GM19463 (cell line): ENCODE measurements around the gene GRK5.

Experiments
- ATAC-seq: cut with Tn5 transposase; IDR thresholded peaks from one replicate; pipeline ENCODE4 v1.9.1; 2021; ENCODE audit warnings: mild to moderate bottlenecking, moderate library complexity; ENCODE audit not compliant: unreplicated experiment

GRK5 gene

DNA sequence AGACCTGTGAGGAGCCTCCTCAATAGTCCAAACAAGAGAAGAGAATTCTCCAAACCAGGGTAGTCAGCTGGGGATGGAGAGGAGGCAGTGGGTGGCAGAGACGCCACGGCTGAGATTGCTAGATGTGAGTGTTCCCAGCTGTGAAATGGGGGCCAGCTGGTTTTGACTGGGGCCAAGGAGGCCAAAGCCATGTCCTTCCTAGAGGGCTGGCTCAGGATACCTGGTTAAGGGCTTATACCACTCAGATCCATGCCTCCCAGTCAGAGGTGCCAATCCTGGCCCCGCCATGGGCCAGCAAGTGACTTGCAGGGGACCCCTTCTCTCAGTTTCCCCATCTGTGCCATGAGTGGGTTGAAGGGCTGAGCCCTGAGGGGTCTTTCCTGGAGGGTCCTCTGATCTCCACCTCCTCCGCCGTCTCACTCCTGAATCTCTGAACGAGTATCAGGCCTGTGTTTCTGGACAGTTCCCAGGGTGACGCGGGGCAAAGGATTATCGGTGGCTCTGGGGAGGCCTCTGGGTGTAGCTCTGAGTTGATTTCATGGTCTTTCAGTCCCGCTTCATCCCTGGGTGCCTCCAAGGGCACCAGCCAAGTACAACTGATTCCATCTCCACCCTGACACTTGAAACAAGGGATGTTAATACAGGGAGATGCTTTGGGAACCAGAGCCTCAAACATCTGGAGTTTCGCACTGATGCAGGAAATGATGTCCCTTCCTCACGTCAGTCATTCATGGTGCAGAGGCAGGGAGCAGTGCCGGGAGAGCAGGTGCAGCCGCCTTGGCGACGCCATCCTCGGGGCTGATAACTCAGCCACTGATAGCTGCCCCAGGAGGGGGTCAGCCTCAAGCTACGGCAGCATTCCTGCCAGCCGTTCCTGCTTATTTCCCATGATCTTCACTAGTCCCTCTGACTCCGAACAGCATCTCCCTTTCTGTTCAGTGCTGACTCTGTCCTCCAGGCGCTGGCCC, 208.4 kb downstream of the GRK5 start:
- ATAC-seq = no peak

- peak; percentile 47 for ATAC-seq
Measured at GRCh38 chr10:119416855-119417254, 209.5 kb downstream of the GRK5 start.

GRCh38 chr10:119417852-119418251, 210.5 kb downstream of the GRK5 start:
- ATAC-seq = no peak

- no peak for ATAC-seq
Measured at GRCh38 chr10:119418362-119418761, 211.0 kb downstream of the GRK5 start.

DNA sequence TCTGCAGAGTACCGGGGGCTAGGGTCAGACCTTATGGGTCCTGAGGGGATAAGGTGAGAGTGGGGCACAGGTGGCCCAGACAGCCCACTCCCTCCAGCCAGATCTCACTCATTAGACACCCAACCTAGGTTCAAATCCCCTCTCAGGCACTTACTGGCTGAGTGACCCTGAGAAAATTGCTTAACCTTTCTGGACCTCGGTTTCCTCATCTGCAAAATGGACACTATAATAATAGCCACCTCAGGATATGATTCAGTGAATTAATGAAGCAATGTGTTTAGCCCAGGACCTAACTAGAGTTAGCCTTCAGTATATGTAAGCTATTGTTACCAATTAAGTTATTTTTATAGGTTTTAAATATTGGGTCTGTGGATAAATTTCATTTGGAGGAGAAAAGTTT, 212.6 kb downstream of the GRK5 start:
- no peak for ATAC-seq

DNA sequence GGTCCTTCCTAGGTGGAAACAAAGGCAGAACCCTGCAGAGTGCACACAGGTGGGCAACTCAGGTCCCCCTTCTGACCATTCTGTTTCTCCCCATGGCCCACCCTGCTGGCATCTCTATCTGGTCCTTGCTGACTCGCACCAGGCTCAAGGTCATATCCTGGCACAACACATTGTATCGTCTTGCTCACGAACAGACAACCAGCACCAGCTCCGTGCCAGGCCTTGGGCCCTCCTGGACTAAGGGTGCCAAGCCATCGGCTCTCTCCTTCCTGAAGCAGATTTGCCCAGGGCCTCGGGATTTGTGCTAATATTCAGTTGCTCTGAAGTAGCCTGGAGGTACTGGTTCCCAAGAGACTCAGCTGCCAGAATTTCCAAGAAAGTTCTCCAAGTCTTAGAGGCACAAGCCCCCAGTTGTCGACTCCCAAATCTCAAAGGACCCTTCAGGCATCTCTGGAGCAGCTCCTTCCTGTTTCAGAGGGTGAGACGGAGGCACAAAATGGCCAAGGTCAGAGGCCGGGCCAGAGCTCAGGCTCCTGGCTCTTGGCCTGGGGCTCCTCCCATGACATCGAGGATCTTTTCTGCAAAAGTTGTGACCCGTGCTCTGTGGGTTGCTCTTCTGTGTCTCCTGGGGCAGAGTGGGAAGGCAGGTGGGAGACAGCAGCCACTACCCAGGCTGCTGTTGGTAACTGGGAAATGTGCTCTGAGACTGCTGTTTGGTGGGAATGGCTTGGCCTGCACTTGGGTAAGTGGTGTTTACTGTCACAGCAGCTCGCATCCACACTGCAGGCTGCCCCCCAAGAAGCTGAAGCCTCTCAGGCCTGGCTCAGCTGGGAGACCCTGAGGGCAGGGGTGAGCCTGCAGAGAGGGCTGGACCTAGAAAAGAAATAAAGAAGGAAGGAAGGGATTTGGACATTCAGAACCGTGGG, 213.8 kb downstream of the GRK5 start:
- no peak for ATAC-seq

DNA sequence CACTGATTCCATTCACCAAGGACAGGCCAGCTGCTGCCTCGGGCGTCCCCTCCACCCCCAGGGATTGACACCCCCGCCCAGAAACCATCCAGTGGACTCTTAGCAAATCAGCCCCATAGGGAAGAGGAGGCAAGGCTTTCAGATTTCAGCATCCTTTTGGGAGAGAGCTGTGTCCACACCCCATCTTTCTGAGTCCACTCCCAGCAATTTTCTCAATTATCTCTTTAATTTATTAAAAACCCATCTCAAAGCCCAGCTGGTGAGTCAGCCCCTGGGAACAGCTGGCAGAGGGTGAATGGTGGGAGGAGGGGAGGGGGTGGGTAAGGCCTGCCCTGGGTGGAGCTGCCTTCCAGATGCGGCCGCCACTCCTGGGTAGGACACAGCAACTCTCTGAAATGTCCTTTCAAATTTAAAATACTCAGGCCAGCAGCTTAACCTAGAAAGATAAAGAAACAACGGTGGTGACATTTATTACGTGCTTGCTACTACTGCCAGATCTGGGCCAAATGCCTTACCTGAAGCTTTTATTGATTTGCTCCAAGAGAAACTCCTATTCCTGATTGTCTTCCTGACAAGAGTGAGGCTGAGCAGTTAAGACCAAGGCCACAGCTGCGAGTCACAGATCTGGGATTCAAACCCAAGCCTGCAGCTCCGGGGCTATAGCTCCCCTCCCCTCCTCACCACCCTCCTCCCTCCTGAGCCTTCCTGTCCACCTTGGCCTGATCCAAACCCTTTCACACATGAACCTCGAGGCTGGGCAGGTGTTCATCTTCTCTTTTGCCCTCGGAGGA, 214.7 kb downstream of the GRK5 start:
- ATAC-seq = no peak

- ATAC-seq = no peak
Measured at GRCh38 chr10:119422682-119423509, 215.5 kb downstream of the GRK5 start.

- ATAC-seq = no peak
Measured at GRCh38 chr10:119423510-119424257, 216.3 kb downstream of the GRK5 start.

DNA sequence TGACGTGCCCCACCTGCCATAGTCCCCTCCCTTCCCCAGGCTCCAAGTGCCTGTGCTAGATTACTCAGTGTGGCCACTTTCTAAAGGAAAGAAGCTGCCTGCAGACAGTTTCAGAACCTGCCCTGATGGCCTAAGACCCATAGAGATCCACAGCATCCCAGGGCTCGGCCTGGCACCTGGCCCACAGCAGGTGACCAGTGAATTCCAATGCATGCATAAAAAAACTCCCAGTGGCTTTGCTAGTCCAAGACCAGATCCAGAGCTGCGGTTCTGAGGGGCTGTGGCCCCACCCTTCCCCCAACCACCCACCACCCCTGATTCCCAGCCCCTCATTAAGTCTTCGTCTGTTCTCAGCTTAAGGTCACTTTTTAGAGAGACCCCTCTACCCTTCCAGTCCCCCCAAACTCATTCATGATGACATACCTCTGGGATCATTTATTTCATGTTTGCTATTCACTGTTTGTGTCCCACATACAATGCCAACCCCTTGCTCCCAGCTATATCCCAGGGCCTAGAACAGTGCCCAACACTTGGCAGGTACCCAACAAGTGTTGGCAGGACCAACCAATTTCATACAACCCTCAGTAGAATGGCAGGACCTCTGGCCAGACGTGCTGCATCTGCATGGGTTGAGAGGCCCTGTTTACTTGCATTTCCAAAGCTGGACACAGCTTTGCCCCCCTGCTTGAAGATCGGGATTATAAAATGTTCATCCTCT, 217.0 kb downstream of the GRK5 start:
- ATAC-seq = no peak

- ATAC-seq = no peak
Measured at GRCh38 chr10:119425102-119425880, 217.9 kb downstream of the GRK5 start.

GRCh38 chr10:119425881-119426170, 218.5 kb downstream of the GRK5 start:
- ATAC-seq = no peak

GRCh38 chr10:119426699-119427098, 219.3 kb downstream of the GRK5 start:
- ATAC-seq = no peak

DNA sequence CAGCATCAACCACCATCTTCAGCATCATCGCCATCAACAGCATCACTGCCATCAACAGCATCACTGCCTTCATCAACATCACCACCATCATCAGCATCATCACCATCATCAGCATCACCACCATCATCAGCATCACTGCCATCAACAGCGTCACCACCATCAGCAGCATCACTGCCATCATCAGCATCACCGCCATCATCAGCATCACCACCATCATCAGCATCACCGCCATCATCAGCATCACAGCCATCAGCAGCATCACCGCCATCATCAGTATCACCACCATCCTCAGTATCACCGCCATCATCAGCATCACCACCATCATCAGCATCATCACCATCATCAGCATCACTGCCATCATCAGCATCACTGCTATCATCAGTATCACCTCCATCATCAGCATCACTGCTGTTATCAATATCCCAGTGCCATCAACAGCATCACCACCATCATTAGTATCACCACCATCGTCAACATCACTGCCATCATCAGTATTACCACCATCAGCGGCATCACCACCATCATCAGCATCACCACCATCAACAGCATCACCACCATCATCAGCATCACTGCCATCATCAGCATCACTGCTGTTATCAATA, 220.0 kb downstream of the GRK5 start:
- no peak for ATAC-seq

GRCh38 chr10:119428789-119429188, 221.4 kb downstream of the GRK5 start:
- ATAC-seq = no peak

GRCh38 chr10:119429771-119430170, 222.4 kb downstream of the GRK5 start:
- no peak for ATAC-seq

DNA sequence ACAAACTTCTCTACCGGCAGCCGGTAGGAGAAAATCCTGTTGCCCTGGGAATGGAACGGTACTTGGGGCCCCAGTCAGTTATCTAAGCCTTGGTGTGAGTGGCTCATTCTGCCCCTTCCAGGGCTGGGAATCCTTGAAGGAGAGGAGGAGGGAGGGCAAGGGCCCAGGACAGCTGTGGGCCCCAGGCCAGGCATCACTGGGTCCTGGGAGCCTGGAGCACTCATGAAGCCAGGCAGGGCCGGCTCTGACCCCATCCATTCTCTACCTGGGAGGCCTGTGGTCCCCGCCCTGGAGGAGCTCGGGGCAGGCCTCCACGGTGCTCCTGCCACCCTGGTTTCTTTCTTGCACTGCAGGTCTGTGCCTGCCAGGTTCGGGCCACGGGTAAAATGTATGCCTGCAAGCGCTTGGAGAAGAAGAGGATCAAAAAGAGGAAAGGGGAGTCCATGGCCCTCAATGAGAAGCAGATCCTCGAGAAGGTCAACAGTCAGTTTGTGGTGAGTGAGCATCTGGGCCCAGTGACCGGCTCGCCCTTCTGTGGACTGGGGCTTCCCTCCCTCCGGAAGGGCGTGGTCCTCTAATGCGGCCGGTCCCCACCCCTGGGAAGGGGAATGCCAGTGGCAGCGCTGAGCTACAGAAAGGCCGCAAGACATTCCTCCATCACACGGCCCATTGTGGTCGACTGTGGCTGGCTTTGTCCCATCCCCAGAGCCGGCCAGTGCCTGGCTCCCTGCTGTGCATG, 223.8 kb downstream of the GRK5 start:
- no peak for ATAC-seq
